Stimulated activated CD4-positive, alpha-beta T cell treated with anti-CD3 and anti-CD28 coated beads, Interleukin-4, amount 100 ng/mL, for 4 hours (primary cell): ENCODE data around the gene PCDHB4.
"Not testable (repeated sequence)": the region's sequence is repeated elsewhere in the genome, so short reads cannot be mapped to it uniquely, and the experiment has no call there.

ENCODE experiments used
- DNase-seq, 2 experiments: peaks; one replicate each; pipeline ENCODE4 v3.0.0-alpha.2; 2020

PCDHB4 gene

GRCh38 chr5:141150224-141150992, 28.8 kb downstream of the PCDHB4 start:
- DNase-seq: no peak

GRCh38 chr5:141150993-141151325, 29.3 kb downstream of the PCDHB4 start:
- DNase-seq: no peak

GRCh38 chr5:141151632-141152031, 30.0 kb downstream of the PCDHB4 start:
- DNase-seq: not testable (repeated sequence)

- DNase-seq: not testable (repeated sequence)
These were observed 30.5 kb downstream of the PCDHB4 start for GRCh38 chr5:141152096-141152495.

GRCh38 chr5:141155540-141156374, 34.1 kb downstream of the PCDHB4 start:
- no peak for DNase-seq

- not testable (repeated sequence) for DNase-seq
These were observed 35.7 kb downstream of the PCDHB4 start for GRCh38 chr5:141157356-141157755.

GRCh38 chr5:141157901-141158300, 36.3 kb downstream of the PCDHB4 start:
- DNase-seq: not testable (repeated sequence)

GRCh38 chr5:141172381-141173204, 51.0 kb downstream of the PCDHB4 start, which contains the start of gene PCDHB7:
PCDHB7 (plus strand) TSS chr5:141172644; CDS start chr5:141172836, 192 bp downstream.
- peak in 1 of 2 experiments; percentile 6 for DNase-seq

- DNase-seq: not testable (repeated sequence)
These were observed 52.9 kb downstream of the PCDHB4 start for GRCh38 chr5:141174291-141175104.
